ENCODE measurements around the gene KLHL26.

DNA sequence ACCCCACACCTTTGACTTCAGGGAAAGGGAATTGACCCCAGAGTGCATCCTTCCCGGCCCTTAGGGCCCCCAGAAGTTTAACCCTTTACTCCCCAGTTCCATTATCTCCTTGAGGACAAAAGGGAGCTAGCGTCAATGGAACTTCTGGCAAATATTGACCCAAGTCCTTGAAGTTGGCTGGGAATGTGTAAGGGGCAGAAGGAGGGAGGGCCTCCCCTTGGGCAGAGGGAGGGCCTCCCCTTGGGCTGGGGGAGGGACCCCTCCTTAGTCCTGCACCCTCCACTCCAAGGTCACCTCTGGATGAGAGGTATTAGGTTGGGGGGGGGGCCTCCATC, 27.1 kb upstream of the KLHL26 start:
- TF ChIP-seq, protein P1, sequence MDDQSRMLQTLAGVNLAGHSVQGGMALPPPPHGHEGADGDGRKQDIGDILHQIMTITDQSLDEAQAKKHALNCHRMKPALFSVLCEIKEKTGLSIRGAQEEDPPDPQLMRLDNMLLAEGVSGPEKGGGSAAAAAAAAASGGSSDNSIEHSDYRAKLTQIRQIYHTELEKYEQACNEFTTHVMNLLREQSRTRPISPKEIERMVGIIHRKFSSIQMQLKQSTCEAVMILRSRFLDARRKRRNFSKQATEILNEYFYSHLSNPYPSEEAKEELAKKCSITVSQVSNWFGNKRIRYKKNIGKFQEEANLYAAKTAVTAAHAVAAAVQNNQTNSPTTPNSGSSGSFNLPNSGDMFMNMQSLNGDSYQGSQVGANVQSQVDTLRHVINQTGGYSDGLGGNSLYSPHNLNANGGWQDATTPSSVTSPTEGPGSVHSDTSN (IDR thresholded peaks at IDR 0.05) = no peak
- TF ChIP-seq, protein P2, sequence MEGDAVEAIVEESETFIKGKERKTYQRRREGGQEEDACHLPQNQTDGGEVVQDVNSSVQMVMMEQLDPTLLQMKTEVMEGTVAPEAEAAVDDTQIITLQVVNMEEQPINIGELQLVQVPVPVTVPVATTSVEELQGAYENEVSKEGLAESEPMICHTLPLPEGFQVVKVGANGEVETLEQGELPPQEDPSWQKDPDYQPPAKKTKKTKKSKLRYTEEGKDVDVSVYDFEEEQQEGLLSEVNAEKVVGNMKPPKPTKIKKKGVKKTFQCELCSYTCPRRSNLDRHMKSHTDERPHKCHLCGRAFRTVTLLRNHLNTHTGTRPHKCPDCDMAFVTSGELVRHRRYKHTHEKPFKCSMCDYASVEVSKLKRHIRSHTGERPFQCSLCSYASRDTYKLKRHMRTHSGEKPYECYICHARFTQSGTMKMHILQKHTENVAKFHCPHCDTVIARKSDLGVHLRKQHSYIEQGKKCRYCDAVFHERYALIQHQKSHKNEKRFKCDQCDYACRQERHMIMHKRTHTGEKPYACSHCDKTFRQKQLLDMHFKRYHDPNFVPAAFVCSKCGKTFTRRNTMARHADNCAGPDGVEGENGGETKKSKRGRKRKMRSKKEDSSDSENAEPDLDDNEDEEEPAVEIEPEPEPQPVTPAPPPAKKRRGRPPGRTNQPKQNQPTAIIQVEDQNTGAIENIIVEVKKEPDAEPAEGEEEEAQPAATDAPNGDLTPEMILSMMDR (IDR thresholded peaks at IDR 0.05) = no peak
- TF ChIP-seq, protein P3, sequence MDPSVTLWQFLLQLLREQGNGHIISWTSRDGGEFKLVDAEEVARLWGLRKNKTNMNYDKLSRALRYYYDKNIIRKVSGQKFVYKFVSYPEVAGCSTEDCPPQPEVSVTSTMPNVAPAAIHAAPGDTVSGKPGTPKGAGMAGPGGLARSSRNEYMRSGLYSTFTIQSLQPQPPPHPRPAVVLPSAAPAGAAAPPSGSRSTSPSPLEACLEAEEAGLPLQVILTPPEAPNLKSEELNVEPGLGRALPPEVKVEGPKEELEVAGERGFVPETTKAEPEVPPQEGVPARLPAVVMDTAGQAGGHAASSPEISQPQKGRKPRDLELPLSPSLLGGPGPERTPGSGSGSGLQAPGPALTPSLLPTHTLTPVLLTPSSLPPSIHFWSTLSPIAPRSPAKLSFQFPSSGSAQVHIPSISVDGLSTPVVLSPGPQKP (IDR thresholded peaks at IDR 0.05; ENCODE audit: low read depth, low read length) = no peak
- TF ChIP-seq, protein P4, sequence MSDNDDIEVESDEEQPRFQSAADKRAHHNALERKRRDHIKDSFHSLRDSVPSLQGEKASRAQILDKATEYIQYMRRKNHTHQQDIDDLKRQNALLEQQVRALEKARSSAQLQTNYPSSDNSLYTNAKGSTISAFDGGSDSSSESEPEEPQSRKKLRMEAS (IDR thresholded peaks at IDR 0.05) = no peak
- no peak for TF ChIP-seq CHD4 (IDR thresholded peaks at IDR 0.05; ENCODE audit: borderline replicate concordance)
- TF ChIP-seq ZSCAN20 (CRISPR knock-in tag; IDR thresholded peaks at IDR 0.05) = no peak
- no peak for TF ChIP-seq POLR2A (IDR thresholded peaks at IDR 0.05; ENCODE audit: low read length)
- no peak for TF ChIP-seq RAD21 (conservative IDR thresholded peaks at IDR 0.05 in 1 of 2, IDR thresholded peaks at IDR 0.05 in 1 of 2)
- no peak for TF ChIP-seq TFCP2L1 (CRISPR knock-in tag; IDR thresholded peaks at IDR 0.05)
- no peak for TF ChIP-seq MYC (IDR thresholded peaks at IDR 0.05; ENCODE audit: borderline replicate concordance, low read length)
- TF ChIP-seq NR3C1 (IDR thresholded peaks at IDR 0.05) = no peak
- TF ChIP-seq JUNB (IDR thresholded peaks at IDR 0.05) = no peak

All from A549 (cell line).